NCI-H2107 treated with DMSO at 0.1 percent for 48 hours (cell line): ENCODE results near the gene KREMEN1.
A peak's percentile ranks its signal among the peaks of the same experiment; 100 is the strongest.

Experiments
- DNase-seq: peaks from one replicate; lab custom pipeline; 2025; ENCODE audit not compliant: unreplicated experiment; lab: John Stamatoyannopoulos, UW

The KREMEN1 gene

DNA sequence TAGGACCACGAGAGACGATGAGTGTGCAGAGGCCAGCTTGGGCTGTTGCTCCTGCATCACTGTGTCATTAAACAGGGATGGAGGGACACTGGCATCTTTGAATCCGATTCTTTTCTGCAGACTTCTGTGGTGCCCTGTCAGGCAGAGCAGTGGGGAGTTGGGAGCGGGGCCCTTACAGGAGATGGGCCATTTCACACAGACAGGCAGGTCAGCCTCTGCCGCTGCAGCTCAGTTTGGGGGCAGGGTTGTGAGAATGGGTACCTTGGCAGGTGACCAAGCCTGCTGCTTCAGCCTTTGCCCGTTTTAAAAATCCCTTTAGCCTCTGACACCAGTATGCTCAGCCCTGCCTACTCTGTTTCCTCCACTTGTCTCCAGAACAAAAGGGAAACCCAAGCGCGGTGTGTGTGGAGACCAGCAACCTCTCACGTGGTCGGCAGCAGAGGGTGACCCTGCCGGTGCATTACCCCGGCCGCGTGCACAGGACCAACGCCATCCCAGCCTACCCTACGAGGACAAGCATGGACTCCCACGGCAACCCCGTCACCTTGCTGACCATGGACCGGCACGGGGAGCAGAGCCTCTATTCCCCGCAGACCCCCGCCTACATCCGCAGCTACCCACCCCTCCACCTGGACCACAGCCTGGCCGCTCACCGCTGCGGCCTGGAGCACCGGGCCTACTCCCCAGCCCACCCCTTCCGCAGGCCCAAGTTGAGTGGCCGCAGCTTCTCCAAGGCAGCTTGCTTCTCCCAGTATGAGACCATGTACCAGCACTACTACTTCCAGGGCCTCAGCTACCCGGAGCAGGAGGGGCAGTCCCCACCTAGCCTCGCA lies 23.8 kb upstream of the KREMEN1 start:
- DNase-seq, result no peak

DNA sequence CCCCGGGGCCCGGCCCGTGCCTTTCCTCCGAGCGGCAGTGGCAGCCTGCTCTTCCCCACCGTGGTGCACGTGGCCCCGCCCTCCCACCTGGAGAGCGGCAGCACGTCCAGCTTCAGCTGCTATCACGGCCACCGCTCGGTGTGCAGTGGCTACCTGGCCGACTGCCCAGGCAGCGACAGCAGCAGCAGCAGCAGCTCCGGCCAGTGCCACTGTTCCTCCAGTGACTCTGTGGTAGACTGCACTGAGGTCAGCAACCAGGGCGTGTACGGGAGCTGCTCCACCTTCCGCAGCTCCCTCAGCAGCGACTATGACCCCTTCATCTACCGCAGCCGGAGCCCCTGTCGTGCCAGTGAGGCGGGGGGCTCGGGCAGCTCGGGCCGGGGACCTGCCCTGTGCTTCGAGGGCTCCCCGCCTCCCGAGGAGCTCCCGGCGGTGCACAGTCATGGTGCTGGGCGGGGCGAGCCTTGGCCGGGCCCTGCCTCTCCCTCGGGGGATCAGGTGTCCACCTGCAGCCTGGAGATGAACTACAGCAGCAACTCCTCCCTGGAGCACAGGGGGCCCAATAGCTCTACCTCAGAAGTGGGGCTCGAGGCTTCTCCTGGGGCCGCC lies 23.1 kb upstream of the KREMEN1 start:
- DNase-seq, result peak; percentile 18

DNA sequence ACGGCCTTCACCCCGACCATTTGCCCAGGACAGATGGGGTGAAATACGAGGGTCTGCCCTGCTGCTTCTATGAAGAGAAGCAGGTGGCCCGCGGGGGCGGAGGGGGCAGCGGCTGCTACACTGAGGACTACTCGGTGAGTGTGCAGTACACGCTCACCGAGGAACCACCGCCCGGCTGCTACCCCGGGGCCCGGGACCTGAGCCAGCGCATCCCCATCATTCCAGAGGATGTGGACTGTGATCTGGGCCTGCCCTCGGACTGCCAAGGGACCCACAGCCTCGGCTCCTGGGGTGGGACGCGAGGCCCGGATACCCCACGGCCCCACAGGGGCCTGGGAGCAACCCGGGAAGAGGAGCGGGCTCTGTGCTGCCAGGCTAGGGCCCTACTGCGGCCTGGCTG lies 22.4 kb upstream of the KREMEN1 start:
- DNase-seq, result no peak

DNA sequence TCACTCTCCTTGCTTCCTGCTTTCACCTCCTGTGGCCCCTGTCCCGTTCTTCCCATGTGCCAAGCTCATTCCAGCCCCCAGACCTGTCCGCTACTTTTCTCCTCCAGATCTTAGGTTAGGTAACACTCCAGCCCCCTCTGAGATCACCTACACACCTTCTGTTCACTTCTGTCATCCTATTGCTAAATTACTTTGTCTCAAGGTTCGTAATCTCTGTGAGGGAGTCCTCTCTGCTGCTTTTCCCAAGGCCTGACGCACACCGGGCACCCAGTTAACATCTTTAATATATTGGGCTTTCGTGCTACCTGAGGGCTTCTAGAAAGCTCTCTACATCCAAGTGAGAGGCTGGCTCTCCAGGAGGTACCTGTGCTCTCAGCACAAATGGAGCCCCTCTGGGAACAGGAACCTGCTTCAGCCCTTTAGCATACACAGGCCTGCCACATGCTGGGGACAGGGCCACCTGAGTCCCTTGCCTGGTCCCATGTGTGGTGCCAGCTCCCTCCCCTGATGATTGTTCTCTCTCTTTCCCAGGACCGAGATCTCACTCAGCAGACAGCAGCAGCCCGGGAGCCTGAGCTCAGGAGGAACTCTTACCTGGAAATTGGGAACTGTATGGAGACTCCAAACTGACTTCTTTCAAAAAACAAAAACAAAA lies 19.7 kb upstream of the KREMEN1 start:
- no peak for DNase-seq

DNA sequence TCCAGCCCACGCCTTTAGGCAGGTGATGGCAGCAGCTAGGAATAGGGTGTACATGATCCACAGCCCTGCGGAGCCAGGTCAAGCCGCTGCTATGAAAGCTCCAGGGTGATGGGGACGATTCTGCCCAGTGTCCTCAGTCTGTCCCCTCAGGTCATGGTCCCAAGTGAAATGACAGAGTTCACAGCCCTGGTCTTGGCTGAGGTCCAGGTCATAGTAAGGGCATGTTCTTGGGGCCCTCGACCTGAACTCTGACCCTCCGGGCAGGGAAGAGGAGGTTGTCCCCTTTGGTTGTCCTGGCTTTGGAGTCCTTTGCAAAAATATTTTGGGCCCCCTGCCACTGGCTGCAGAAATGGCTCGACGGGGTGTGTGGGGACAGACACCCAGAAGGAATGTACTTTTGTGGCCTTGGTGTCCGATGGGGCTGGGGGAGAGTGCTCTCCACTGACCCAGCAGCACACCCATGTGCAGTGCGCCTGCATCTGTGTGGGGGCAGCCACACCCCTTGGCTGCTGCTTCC lies 18.5 kb upstream of the KREMEN1 start:
- no peak for DNase-seq

DNA sequence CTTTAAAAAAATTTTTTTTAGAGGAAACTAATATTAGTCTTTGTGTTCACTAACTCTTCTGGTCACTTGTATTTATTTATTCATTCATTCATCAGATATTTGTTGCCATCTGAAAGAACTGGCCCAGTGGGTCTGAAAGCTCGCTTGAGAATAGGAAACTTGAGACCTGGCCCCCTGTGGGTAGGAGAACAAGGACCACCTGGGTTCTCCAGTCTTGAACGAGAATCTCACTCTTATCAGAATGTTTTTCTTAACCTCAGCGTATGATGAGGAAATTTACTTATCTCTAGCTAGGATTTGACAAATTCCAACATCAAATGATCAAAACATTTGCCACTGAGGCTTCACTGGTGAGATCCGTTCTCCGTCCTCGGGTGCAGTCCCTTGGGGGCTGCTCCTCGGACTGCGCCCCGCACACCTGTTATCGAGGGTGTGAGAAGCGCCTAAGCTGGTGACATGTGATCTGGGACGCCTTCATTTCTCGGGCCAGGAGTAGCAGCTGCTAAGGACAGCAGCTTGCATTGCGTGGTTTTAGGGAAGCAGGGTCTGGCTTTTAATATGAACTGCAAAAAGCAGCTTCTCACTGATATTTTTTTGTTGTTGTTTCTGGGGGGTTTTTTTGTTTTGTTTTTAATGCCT lies 17.5 kb upstream of the KREMEN1 start:
- peak; percentile 30 for DNase-seq

DNA sequence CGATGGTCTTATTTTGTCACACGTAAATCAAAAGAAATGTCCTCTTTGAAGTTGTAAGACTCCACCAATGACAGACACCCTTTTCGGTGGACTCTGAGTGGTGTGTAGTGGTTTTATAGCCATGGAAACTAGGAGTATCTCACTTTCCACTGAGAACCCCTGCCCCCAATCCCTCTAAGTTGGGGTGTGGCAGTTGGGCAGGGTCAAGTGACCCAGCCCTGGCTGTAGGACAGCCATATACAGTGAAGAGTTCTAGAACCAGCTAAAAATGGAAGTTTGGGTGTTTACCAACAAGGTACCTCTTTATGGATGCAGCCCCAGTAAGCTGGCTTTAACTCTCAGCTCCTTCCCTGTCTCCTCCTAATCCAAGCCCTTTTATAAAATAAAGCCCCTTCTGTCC lies 16.4 kb upstream of the KREMEN1 start:
- no peak for DNase-seq

DNA sequence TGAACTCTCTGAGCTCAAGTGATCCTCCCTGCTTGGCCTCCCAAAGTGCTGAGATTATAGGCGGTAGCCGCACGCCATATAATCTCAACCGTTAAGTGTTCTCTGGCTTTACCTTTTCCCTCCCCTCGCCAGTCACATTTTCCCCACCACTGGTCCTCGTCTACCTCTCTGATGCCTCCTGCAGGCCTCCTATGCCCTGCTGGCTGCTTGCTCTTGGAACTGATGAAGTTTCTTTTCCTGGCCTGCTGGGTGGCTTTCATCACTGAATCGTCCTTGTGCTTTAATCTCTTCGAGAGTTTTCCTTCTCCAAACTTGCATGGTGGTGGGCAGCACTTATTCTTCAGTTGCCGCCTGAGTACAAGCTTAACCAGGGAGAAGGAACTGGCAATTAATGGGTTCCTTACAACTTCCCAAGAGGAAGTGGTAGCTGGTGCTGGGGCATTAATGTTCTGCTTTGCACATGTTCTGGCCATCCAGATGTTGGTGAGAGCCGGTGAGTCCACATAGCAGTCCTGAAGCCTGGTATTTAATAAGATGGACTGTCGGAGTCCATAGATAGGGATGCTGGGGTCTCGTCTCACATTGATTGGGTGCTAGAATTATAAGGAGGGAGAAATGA lies 12.5 kb upstream of the KREMEN1 start:
- no peak for DNase-seq

DNA sequence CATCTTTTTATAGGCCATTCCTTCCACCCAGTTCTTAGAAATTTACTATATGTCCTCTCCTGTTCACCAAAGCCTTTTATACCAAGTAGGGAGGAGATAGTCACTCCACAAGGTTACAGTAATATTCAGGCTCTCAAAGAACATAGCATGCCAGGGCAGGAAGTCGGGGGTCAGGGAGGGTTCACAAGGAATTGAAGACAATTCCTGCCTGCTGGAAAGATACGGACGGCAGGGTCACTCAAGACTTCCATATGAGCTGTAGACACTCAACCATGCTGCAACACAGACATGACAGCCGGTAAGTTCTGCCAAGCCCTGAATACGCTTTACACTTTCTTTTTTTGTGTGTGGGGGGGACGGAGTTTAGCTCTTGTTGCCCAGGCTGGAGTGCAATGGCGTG lies 11.9 kb upstream of the KREMEN1 start:
- DNase-seq, result no peak

DNA sequence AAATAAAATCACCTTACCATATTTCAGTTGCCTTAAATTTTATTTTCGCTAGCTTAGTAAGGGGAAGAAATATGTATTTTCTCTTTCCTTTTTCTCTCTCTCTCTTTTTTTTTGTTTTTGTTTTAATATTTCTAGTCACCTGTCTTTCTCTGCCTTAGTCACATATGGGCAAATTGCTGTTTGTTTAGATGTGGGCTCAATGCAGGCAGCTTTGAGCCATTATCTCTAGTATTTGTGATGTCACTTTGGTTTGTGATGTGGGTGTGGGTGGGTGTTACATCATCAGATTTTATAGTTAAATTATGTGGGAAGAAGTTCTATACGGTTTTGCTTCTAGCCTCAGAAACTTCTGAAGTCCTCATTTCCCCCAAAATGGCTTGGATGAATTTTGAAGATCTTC lies 11.1 kb upstream of the KREMEN1 start, which contains the start of gene C22orf31:
TSS of gene C22orf31 (minus strand) at position 59 of the 400 bp plus-strand sequence. CDS start at position 20, 39 bp downstream.
- no peak for DNase-seq

DNA sequence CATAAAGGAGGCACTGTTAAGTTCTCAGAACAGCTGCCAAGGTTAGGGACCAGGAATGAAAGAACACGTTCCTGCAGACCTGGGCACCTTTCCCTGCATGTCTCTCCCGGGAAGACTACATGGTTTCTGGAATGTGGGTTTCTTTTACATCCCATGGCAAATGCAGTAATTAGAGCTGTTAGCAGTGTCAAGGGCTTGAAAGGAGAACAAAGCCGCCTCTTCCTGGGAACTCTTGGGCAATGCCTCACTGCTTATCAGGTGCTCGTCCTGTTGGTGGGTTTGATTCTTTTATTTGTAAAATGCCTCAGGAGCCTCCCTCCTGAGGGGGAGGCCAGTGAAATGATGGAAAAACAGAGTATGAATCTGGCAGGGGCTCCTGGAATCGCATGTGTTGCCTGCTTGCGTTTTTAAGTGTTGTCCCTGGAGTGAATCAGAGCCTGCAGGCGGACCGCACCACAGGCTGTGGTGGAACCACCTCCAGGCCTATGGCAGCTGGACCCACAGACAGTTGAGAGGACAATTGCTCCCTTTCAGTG lies 10.5 kb upstream of the KREMEN1 start:
- DNase-seq, result peak; percentile 47

DNA sequence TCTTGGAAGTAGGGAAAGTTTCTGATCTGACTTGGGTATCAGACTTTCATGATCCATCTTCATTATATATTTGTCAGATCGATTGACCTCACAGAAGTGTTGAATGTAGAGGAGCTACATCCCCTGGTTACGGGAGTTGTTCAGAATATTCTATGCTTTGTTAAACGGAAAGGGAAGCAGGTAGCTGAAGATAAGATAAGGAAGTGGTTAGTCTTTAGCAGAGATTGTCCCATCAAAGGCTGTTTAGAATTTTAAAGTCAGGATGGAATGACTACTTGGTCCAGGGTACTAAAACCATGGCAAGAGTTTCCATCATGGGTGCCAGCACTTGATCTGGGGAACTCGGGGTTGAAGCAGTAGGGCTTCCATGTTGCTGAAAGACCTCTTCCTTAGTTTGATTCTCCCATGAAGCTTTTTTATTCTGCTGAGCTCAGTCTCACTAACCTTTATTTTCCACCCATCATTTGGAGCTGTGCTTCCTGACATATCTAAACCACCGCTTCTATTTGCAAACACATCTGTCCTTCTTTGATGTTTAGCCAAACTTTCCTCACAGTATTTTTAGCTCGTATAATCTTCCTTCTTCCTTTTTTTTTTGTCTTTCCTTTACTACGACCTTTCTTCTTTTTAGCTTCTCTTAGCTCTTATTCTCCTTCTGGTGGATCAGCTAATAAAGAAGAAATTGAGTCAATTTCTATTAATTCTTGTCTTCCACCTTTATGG lies 7.2 kb upstream of the KREMEN1 start:
- DNase-seq, result no peak

DNA sequence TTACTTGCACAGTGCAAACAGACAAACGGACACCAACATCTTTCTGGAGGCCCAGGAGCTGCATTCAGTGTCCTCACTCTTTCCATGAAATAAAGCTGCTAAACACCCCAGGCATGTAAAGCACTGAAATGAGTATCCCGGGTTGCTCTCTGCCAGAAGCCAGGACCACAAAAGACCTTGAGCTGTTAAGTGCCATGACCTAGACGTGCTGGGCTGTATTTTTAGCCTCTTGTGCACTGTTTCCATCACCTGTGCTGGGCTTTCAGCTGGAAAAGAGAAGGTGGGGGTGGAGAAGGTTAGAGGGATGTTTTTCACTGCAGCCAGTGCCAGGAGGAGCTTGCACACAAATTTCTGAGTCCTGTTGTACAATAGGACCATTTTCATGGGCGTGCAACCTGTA lies 3.4 kb upstream of the KREMEN1 start:
- no peak for DNase-seq

DNA sequence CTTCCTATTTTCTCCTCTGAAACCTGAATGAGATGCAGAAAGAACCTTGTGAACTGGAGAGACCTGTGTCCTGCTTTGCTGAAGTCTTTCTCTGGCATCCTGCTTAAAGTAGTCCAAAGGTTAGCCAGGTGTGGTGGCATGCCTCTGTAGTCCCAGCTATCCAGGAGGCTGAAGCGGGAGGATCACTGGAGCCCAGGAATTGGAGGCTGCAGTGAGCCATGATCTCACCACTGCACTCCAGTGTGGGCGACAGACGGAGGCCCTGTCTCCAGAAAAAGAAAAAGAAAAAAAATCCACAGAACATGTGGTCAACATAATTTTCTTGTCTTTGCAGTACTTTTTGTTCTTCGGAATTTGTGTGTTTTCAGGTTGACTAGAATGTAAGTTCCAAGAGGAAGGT lies 2.3 kb upstream of the KREMEN1 start:
- no peak for DNase-seq

DNA sequence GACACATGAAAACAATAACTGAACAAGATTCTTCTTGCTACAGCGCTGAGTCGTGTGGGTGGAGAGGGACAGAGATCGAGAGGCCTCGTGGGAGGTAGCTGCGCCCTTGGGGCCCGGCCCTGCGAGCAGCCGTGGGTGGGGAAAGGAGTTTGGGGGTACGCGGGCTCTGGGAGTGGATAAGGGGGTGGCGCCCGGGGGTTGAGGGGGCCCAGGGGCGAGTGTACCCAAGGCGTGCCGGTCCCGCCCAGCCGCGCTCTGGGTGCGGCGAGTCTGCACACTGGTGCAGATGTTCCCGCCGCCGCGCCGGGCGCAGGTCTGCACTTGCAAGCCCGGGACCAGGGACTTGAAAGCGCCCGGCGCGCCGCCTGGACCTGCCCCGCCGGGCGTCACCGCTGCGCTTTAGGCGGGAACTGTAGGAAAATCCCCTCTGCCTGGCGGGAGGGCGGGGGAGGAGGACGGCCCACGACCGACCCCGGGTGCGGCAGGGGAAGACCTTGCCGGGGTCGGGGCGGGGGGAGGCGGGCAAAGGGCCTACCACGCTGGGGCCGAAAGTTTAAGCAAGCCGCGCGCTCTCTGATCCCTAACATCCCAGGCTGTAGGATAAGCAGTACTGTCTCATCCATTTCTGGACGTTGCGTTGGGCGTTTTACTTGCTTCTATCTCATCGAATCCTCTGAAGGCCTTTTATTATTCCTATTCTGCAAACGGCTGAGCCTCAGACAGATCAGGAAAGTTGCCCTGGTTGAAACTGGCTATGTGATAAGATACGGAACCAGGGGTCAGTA lies 1.4 kb upstream of the KREMEN1 start:
- DNase-seq, result no peak

DNA sequence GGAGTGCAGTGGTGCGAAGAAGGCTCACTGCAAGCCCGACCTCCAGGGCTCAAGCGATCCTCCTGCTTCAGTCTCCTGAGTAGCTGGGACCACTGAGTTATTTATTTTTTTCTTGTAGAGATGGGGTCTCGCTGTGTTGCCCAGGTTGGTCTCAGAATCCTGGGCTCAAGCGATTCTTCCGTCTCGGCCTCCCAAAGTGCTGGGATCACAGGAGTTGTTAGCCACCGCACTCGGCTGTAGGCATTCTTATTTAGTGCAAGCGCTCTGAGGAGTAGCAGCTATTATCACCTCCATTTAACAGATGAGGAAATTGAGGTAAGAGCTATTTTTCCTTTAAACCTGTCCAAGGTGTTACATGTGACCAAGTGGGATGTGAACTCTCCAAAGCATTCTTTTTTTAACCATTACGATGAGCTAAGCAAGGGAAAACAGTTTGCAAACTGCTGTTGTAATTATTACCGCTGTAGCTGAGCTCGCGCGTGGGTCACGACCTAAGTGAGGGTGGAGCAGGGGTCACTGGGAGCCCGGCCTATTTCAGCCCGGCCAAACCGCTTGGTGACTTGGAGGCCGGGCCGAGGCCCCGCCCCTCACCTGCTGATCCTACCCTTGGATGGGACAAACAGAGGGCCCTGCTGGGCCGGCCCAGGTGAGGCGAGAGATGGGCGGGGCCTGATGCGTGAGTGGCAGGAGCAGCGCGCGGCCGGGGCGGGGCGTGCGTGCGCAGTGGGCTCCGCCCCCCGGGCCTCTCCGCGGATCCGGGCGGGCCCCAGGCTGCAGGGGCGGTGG lies 449 bp upstream of the KREMEN1 start:
- DNase-seq, result peak; percentile 13

DNA sequence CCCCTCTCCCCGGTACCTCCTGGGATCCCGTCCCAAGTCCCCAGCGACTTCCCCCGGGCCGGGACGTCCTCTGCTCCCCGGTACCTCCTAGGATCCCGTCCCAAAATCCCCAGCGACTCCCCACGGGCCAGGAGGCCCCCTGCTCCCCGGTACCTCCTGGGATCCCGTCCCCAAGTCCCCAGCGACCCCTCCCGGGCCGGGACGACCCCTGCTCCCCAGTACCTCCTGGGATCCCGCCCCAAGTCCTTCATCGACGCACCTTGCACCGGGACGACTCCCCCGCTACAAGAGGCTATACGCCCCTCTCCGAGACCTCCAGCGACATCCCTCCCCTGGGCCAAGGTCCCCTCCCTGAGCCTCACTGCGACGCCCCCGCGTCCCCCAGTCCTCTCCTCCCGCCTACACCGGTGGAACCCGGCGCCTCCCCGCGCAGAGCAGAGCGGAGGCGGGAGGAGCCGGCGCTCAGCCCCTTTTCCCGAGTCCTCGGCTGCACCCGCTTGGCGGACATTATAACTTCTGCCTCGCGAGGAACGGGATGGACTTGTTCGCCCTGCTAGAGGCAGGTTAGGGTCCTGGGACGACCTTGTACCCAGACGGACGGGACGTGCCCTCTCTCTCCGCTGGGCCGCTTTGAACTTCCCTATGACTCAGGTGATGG lies 912 bp downstream of the KREMEN1 start:
- no peak for DNase-seq

DNA sequence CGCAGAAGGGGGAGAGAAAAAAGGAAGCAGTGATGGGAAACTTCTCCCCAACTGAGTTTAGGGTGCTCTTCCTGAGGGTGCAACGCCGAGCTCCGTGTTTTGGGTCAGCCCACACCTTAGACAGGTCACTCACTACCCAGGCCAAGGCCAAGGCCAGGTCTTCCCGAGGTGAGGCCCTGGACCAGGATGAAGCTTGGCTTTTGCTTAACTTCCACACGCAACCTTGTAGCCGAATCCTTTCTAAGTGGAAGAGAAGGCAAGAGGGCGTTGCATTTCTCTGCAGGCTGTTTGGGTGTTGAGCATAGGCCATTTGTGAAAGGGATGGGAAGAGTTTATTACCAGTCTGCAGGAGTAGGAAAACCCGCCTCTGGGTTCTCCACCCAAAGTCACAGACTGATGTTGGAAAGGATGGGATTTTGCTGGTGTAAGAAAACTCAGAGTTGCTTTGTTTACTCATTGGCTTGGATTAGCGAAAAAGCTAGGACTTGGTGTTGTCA lies 1.5 kb downstream of the KREMEN1 start:
- no peak for DNase-seq
